ENCODE data around the gene UNC93A.

DNA sequence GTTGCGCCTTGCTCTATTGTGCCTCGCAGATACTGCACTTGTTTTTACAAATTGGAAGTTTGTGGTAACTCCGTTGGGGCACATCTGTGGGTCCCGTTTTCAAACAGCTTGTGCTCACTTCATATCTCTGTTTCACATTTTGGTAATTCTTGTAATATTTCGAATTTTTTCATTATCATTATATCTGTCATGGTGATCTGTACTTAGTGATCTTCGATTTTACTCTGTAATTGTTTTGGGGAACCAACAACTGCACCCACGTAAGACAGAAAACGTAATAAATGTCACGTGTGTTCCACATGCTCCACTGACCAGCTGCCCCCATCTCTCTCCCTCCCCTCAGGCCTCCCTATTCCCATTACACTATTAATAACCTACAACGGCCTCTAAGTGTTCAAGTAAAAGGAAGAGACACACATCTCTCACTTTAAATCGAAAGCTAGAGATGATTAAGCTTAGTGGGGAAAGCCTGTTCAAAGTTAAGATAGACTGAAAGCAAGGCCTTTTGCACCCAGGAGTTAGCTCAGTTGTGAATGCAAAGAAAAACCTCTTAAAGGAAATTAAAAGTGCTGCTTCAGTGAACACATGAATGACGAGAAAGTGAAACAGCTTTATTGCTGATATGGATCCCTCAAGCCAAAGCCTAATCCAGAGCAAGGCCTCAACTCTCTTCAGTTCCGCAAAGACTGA, 60.7 kb downstream of the UNC93A start:
- TF ChIP-seq EZH2 (IDR thresholded peaks at IDR 0.05; ENCODE audit: borderline replicate concordance, insufficient read depth, low read depth, low read length, poor library complexity, severe bottlenecking): no peak
- peak; percentile 53 for TF ChIP-seq CTCF (IDR thresholded peaks at IDR 0.05)

Data from B cell (primary cell).